KOPT-K1 (cell line): Measurements from ENCODE around the gene CSNK1A1L.

Experiments used
- H3K27ac ChIP-seq: fragments of 200-600 bp; sonication (generic); 2 replicates; pipeline ENCODE4 v1.5.1; 2016; ENCODE audit warnings: antibody characterized with exemption, mild to moderate bottlenecking, low read depth, low read length; ENCODE audit not compliant: poor library complexity, severe bottlenecking
- H3K36me3 ChIP-seq: fragments of 200-600 bp; sonication (generic); 2 replicates; pipeline ENCODE4 v1.5.1; 2017; ENCODE audit warnings: antibody characterized with exemption, mild to moderate bottlenecking, low read length, moderate library complexity; ENCODE audit not compliant: insufficient read depth
- H3K9me3 ChIP-seq: fragments of 200-600 bp; sonication (generic); 2 replicates; pipeline ENCODE4 v1.5.1; 2017; ENCODE audit warnings: antibody characterized with exemption, low read length, mild to moderate bottlenecking; ENCODE audit not compliant: insufficient read depth, poor library complexity, severe bottlenecking

The CSNK1A1L gene

GRCh38 chr13:37105251-37105714 lies at the start of gene CSNK1A1L:
TSS of gene CSNK1A1L (minus strand) at chr13:37105664. CDS start at chr13:37105256, 408 bp downstream.
- H3K36me3 ChIP-seq, result no peaks in the 10 kb centered on the region
- no peaks in the 10 kb centered on the region for H3K9me3 ChIP-seq
- H3K27ac ChIP-seq, result no peak within 1 kb of the TSS

- H3K9me3 ChIP-seq, result no peaks in the 10 kb centered on the region
- H3K27ac ChIP-seq, result no peak overlapping the region
- no peaks in the 10 kb centered on the region for H3K36me3 ChIP-seq
Observed at GRCh38 chr13:37149380-37149779, 43.9 kb upstream of the CSNK1A1L start.

- Histone ChIP-seq H3K9me3 (no peaks in the 10 kb centered on the region), H3K36me3 (no peaks in the 10 kb centered on the region), H3K27ac (no peak overlapping the region)
Observed at GRCh38 chr13:37148501-37148900, 43.0 kb upstream of the CSNK1A1L start.

GRCh38 chr13:37144661-37145060 lies 39.2 kb upstream of the CSNK1A1L start:
- Histone ChIP-seq H3K36me3 (no peaks in the 10 kb centered on the region), H3K9me3 (no peaks in the 10 kb centered on the region), H3K27ac (no peak overlapping the region)

- no peak overlapping the region for H3K27ac ChIP-seq
- no peaks in the 10 kb centered on the region for H3K9me3 ChIP-seq
- H3K36me3 ChIP-seq, result no peaks in the 10 kb centered on the region
Observed at GRCh38 chr13:37143911-37144310, 38.4 kb upstream of the CSNK1A1L start.

- H3K36me3 ChIP-seq, result no peaks in the 10 kb centered on the region
- H3K27ac ChIP-seq, result no peak overlapping the region
- no peaks in the 10 kb centered on the region for H3K9me3 ChIP-seq
Observed at GRCh38 chr13:37142877-37143276, 37.4 kb upstream of the CSNK1A1L start.

GRCh38 chr13:37141011-37141410 lies 35.5 kb upstream of the CSNK1A1L start:
- no peaks in the 10 kb centered on the region for H3K9me3 ChIP-seq
- no peaks in the 10 kb centered on the region for H3K36me3 ChIP-seq
- H3K27ac ChIP-seq, result no peak overlapping the region

GRCh38 chr13:37139356-37139755 lies 33.9 kb upstream of the CSNK1A1L start:
- Histone ChIP-seq H3K36me3 (no peaks in the 10 kb centered on the region), H3K27ac (no peak overlapping the region), H3K9me3 (no peaks in the 10 kb centered on the region)

- no peaks in the 10 kb centered on the region for H3K36me3 ChIP-seq
- H3K27ac ChIP-seq, result no peak overlapping the region
Observed at GRCh38 chr13:37138926-37139325, 33.5 kb upstream of the CSNK1A1L start.

GRCh38 chr13:37138169-37138568 lies 32.7 kb upstream of the CSNK1A1L start:
- Histone ChIP-seq H3K27ac (no peak overlapping the region), H3K9me3 (no peaks in the 10 kb centered on the region), H3K36me3 (no peaks in the 10 kb centered on the region)

More at GRCh38 chr13:37138926-37139325, 33.5 kb upstream of the CSNK1A1L start:
- no peaks in the 10 kb centered on the region for H3K9me3 ChIP-seq

- Histone ChIP-seq H3K27ac (no peak overlapping the region), H3K9me3 (no peaks in the 10 kb centered on the region), H3K36me3 (no peaks in the 10 kb centered on the region)
Observed at GRCh38 chr13:37136633-37137032, 31.2 kb upstream of the CSNK1A1L start.

- H3K27ac ChIP-seq, result no peak overlapping the region
- no peaks in the 10 kb centered on the region for H3K9me3 ChIP-seq
- H3K36me3 ChIP-seq, result no peaks in the 10 kb centered on the region
Observed at GRCh38 chr13:37136187-37136586, 30.7 kb upstream of the CSNK1A1L start.

GRCh38 chr13:37134411-37135041 lies 29.1 kb upstream of the CSNK1A1L start:
- Histone ChIP-seq H3K27ac (no peak overlapping the region), H3K36me3 (no peaks in the 10 kb centered on the region), H3K9me3 (no peaks in the 10 kb centered on the region)

GRCh38 chr13:37132211-37132610 lies 26.7 kb upstream of the CSNK1A1L start:
- Histone ChIP-seq H3K36me3 (no peaks in the 10 kb centered on the region), H3K27ac (no peak overlapping the region), H3K9me3 (no peaks in the 10 kb centered on the region)

GRCh38 chr13:37131092-37131491 lies 25.6 kb upstream of the CSNK1A1L start:
- Histone ChIP-seq H3K36me3 (no peaks in the 10 kb centered on the region), H3K27ac (no peak overlapping the region), H3K9me3 (no peaks in the 10 kb centered on the region)

GRCh38 chr13:37129866-37130265 lies 24.4 kb upstream of the CSNK1A1L start:
- Histone ChIP-seq H3K9me3 (no peaks in the 10 kb centered on the region), H3K27ac (no peak overlapping the region), H3K36me3 (no peaks in the 10 kb centered on the region)
